DMS153 (cell line): ENCODE measurements around the gene ZBTB8OS.
"Not testable (repeated sequence)": the region's sequence is repeated elsewhere in the genome, so short reads cannot be mapped to it uniquely, and the experiment has no call there.

Experiments used
- DNase-seq: peaks from one replicate; lab custom pipeline; 2025; lab: John Stamatoyannopoulos, UW

ZBTB8OS gene

DNA sequence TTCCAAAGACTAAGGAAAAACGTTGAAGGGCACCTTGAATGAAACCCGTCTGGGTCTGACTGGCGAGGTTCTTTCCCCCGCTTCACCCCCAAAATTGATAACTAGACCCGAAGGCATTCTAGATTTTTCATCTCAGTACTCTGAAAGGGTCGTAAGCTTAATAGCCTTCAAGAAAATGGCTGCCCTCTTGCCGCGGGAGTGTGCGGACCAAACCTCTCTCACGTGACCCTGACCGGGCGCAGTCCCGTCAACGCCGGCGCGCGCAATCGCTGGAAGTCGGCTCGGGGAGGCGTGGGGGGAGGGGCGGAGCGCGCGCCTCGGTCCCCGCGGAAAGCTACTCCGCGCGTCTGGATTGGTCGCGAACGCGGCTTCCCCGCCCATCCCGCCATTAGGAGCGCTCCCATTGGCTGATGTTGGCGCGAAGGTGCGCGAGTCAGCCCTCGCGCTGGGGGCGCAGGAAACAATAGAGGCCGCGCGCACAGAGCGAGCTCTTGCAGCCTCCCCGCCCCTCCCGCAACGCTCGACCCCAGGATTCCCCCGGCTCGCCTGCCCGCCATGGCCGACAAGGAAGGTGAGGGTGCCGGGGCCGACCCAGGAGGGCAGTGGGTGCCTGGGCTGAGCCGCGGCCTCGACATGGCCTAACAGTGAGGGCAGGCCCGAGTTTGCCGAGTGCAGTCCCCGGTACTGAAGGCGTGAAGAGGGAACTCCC lies 556 bp upstream of the ZBTB8OS start, which contains the start of gene RBBP4:
RBBP4 (plus strand) TSS at position 457 of the 709 bp plus-strand sequence; CDS start at position 556, 99 bp downstream.
- peak; percentile 98 for DNase-seq

DNA sequence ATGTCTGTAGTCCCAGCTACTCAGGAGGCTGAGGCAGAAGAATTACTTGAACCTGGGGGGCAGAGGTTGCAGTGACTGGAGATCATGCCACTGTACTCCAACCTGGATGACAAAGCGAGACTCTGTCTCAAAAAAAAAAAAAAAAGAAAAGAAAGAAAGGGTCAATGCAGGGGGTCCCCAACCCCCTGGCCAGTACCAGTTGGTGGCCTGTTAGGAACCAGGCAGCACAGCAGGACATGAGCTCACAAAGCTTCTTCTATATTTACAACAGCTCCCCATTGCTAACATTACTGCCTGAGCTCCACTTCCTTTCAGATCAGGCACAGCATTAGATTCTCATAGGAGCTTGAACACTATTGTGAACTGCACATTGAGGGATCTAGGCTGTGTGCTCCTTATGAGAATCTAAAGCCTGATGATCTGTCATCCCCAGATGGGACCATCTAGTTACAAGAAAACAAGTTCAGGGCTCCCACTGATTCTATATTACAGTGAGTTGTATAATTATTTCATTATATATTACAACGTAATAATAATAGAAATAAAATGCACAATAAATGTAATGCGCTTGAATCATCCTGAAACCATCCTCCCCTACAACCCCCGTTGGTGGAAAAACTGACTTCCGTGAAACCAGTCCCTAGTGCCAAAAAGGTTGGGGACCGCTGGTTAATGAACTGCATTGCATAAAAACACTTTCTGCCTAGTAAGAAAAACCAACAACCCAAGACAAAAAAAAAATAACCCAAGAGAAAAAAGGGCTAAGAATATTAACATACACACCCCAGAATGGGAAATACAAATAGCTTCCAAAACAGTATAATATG lies 2.8 kb downstream of the ZBTB8OS start:
- no peak for DNase-seq

DNA sequence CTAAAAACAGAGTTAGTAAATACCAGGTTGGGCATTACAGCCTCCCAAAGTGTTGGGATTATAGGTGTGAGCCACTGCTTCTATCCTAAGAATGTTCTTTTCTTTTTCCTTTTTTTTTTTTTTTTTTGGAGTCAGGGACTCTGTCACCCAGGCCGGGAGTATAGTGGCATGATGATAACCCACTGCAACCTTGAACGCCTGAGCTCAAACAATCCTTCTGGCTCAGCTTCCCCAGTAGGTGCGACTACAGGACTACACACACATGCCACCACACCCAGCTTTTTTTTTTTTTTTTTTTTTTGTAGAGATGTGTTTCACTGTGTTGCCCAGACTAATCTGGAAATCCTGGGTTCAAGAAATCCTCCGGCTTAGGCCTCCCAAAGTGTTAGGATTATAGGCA lies 5.9 kb downstream of the ZBTB8OS start:
- no peak for DNase-seq

DNA sequence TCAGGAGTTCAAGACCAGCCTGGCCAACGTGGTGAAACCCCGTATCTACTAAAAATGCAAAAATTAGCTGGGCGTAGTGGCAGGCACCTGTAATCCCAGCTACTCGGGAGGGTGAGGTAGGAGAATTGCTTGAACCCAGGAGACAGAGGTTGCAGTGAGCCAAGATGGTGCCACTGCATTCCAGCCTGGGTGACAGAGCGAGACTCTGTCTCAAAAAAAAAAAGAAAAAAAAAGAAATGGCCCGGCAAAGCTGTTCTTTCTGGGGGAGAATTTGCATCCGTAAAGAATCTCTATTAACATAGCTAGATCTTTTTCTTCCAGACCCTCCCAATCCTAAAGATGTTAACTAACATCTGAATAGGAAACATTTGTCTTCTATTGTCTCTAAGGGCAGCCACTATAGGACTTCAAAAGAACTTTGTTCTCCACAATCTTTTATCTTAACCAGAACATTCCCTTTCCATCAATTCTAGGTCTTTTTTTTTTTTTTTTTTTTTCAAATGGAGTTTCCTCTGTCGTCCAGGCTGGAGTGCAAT lies 8.0 kb downstream of the ZBTB8OS start:
- DNase-seq, result not testable (repeated sequence)

DNA sequence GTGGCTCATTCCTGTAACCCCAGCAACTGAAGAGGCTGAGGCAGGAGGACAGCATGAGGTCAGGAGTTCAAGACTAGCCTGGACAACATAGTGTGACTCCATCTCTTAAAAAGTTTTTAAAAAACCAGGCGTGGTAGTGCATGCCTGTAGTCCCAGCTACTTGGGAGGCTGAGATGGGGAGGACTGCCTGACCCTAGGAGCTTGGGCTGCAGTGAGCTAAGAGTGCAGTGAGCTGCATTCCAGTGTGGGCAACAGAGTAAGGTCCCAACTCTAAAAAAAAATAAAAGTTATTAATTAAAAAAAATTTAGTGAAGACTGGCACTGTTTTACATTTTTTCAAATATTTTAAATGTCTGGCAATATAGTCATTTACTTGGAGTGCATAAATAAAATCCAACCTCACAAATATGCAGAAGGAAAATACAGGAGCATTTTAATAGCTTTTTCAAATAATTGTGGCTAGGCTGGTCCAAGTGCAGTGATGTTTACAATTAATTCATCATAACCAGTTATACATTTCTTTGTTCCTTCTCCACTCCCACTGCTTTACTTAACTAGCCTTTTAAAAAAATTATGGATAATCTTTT lies 10.8 kb downstream of the ZBTB8OS start:
- no peak for DNase-seq

DNA sequence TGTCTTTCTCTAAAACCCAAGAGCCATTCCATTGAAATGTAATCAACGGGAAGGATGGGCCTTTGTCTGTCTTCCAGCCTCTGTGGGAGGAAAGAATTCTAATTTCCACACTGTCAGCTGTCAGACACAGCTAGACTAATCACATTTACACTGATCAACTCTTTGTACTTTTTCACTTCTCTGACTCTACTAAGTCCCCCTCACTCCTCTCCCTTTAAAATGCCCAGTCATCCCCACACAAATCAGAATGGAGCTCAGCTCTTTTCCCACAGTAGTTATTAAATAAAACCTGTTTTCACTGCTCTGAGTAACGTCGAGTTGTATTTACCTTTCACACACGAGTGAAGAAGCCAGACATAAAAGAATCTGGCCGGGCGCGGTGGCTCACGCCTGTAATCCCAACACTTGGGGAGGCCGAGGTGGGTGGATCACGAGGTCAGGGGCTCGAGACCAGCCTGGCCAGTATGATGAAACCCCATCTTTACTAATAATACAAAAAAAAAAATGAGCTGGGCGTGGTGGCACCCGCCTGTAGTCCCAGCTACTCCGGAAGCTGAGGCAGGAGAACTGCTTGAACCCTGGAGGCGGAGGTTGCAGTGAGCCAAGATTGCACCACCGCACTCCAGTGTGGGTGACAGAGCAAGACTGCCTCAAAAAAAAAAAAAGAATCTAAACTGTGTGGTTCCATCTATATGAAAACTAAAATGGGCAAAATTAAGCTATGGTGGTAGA lies 13.3 kb downstream of the ZBTB8OS start:
- DNase-seq, result no peak

DNA sequence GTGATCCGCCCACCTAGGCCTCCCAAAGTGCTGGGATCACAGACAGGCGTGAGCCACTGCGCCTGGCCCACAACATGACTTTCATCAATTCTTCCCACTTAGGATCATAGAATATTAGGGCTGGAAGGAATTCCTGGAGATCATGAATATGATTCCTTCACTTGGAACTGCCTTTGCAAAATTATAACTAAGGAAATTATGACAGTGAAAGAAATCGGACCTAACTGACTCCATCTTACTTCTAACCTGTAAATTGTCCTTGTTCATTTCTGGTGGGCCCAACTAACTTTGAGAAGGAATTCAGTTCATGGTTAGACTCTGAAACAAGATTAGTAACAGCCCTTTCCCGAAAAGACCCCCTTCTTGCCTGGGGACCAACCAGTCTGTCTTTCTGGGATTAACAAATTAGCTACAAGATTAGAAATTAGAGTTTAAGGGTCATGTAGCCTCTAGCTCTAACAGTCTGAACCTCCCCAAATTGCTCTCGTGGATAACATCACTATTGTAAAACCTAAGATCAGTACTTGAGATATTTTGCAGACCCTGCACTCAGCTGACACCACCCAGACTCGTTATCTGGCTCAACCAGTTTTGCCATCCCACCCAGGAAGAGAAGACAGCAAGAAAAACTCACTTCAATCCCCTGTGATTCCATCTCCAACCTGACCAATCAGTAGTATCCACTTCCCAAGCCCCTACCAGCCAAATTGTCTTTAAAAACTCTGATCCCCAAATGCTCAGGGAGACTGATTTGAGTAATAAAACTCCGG lies 14.7 kb downstream of the ZBTB8OS start:
- no peak for DNase-seq

DNA sequence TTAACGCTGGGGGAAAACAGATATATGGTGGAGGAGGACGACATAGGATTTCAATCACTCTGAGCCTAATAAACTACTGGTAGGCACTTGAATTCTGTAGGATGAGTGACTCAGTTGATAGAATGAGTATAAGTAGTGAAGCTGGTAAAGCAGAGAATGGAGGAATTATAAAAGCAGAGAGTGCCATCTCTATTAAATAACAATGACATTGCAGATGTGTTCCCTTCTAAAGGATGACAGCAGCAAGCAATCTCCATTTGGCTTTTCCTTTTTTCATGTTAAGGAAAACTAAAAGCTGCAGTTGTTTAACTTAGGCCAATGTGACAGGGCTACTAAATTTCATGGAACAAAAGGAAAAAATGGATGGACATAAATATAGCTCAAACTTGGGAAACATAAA lies 17.5 kb downstream of the ZBTB8OS start:
- DNase-seq, result no peak

DNA sequence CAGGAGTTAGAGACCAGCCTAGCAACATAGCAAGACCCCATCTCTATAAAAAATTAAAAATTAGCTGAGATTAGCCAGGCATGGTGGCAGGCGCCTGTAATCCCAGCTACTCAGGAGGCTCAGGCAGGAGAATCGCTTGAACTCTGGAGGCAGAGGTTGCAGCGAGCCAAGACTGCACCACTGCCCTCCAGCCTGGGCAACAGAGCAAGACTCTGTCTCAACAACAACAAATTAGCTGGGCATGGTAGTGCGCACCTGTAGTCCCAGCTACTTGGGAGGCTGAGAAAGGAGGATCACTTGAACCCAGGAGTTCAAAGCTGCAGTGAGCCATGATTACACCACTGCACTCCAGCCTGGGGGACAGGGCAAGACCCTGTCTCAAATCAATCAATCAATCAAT lies 20.2 kb downstream of the ZBTB8OS start:
- not testable (repeated sequence) for DNase-seq

DNA sequence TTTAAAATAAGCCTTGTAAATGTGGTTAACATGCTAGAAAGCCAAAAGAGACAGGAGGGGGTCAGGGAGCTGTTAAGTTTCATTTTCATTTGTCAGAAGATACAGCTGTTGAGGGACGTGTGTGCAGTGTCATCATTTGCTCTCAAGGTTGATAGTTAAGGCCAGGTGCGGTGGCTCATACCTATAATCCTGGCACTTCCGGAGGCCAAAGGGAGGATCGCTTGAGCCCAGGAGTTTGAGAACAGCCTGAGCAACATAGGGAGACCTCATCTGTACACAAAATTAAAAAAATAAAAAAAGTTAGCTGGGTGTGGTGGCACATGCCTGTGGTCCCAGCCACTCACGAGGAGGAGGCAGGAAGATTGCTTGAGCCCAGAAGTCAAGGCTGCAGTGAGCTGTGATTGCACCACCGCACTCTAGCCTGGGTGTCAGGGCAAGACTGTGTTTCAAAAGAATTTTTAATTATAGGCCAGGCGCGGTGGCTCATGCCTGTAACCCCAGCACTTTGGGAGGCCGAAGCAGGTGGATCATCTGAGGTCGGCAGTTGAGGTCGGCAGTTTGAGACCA lies 22.7 kb downstream of the ZBTB8OS start:
- no peak for DNase-seq

DNA sequence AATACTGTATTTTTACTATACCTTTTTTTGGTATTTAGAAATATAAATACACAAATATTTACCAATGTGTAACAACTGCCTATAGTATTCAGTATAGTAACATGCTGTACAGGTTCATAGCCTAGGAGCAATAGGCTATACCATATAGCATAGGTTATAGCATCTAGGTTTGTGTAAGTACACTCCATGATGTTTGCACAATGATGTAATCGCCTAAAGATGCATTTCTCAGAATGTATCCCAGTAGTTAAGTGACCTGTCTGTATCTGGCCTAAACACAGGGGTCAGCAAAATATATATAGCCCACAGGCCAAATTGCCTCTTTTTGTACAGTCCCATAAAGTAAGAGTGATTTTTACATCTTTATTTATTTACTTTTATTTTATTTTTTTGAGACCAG lies 24.2 kb downstream of the ZBTB8OS start:
- no peak for DNase-seq

DNA sequence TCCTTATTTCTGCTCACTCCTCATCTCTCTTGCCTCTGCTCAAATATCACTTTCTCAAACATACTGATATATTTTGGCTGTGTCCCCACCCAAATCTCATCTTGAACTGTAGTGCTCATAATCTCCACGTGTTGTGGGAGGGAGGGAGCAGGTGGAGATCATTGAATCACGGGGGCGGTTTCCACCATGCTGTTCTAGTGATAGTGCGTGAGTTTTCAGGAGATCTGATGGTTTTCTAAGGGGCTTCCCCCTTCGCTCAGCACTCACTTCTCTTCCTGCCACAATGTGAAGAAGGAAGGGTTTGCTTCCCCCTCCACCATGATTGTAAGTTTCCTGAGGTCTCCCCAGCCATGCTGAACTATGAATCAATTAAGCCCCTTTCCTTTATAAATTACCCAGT lies 26.6 kb downstream of the ZBTB8OS start:
- DNase-seq, result no peak

DNA sequence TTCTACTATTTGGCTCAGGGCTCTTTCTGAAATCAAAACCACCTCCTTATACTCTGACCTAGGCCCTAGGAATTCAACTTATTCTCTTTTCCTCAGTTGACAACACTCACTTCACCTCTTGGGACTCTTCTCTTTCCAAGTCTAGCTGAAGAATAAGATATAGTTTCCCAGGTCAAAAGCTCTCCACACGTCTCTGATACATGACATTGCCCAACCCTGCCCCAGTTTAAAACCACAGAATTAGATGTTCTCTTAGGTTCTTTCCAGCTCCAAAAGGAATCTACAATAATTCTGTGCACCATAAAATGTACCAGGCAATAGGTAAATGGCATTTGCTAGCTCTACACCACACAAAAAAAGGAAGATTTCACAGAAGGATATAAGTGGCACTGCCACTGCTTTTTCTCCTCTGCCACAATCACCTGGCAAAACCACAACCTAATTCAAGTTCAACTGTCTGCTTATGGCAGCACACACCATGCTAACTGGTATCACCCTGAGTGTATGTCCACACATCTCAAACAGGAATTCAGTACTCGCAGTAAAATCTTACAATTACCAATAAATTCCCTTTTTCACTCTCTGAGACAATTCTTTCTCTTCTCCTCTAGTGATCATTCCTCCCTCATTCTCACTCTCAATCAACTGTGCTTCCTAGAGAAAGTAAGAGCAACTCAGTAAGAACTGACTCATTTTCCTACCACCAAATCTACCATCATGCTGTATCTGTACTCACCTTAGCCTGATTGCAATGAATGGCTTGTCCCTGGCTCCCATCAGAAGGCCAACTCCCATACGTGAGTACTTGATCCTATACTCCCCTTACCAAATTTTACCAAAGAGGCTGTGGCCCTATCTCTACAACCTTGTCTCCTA lies 27.3 kb downstream of the ZBTB8OS start:
- DNase-seq, result no peak

DNA sequence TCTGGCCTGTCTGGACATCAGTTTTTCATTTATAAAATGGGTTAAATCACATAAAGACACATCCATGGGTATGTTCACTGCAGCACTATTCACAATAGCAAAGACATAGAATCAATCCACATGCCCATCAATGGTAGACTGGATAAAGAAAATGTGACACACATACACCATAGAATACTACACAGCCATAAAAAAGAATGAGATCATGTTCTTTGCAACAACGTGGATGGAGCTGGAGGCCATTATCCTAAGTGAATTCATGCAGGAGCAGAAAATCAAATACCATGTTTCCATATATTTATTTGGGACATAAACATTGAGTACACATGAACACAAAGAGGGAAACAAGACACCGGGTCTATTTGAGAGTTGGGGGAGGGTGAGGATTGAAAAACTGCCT lies 28.1 kb downstream of the ZBTB8OS start:
- no peak for DNase-seq

DNA sequence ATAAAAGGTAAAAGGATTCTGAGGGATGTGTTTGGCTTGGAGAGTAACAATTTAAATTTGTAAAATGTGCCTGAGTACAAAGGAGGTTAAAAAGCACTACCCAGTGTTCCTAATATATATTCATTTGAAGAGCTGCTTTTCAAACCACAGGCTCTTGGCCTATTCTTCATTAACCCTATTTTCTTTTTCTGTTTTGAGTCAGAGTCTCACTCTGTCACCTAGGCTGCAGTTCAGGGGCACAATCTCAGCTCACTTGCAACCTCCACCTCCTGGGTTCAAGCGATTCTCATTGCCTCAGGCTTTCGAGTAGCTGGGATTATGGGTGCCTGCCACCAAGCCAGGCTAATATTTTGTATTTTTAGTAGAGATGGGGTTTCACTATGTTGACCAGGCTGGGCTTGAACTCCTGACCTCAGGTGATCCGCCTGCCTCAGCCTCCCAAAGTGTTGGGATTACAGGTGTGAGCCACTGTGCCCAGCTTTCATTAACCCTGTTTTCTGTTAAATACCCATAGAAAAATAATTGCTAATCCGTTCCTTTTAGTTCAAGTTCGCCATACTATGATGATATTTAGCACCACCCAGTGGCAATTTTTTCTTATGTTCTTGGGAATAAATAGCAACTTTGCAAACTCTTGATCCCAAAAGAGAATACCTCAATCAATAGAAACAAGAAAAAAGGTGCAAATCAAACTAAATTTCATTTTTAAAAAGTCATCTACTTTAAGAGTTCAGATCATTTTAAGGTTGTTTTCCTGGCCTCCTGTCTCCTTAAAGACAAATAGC lies 30.5 kb downstream of the ZBTB8OS start:
- DNase-seq, result no peak

DNA sequence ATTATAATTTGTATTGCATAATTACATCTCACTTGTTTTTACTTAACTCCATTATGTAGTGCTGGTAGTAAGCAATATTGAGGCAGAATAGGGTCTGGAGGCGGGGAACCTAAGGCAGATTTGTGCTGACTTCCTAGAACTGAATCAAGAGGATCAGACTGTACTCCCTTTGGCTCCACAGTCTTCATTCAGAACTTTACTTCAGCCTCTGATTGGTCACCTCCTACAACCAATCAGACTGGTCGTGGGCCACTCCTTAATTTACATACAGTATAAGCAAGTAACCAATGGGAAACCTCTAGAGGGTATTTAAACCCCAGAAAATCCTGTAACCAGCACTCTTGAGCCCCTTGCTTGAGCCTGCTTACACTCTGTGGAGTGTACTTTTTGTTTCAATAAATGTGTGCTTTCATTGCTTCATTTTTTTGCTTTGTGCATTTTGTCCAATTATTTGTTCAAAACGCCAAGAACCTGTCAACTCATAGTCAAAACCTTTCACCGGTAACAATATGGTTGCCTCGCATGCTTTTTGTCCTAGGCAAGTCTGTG lies 31.6 kb downstream of the ZBTB8OS start:
- DNase-seq, result no peak

DNA sequence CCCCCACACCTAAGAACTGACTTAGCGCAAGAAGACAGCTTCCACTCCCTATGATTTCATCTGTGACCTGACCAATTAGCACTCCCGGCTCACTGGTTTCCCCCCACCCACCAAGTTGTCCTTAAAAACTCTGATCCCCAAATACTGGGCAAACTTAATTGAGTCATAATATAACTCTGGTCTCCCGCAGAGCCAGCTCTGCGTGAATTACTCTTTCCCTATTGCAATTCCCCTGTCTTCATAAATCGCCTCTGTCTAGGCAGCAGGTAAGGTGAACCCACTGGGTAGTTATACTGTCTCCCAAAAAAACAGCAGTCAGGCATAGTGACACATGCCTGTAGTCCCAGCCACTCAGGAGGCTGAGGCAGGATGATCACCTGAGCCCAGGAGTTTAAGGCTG lies 36.9 kb downstream of the ZBTB8OS start:
- DNase-seq, result no peak

DNA sequence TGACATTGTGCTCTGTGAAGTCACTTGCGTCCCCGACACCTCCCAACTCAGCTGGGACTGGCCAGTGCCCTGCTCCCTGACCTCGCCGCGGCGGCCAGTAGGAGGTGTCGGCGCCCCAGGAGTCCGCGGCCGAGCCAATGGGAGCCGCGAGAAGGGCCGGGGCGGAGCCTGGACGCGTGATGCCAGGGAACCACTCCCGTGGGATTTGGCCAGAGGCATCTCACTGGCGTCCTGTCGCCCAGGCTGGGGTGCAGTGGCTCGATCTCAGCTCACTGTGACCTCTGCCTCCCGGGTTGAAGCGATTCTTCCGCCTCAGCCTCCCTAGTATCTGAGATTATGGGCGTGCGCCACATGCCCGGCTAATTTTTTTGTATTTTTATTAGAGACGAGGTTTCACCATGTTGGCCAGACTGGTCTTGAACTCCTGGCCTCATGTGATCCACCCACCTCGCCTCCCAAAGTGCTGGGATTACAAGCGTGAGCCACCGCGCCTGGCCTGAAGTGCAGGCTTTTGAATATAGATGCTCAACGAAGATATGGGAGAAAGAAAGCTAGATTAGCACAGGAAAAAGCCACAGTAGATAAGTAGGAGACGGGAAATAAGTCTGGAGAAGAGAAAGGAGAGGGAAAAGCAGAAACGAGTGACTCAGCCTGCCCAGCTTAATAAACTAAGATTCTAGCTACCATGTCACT lies 38.0 kb downstream of the ZBTB8OS start:
- DNase-seq, result peak; percentile 78
